SK-N-SH (cell line): ENCODE results near the gene WWTR1.

Experiments used
- EP300 ChIP-seq, 2 experiments: IDR thresholded peaks; 2 replicates each; pipeline versions ENCODE4 v1.4.0 to v1.6.1; 2012; ENCODE audit warnings: borderline replicate concordance in 1 of 2, low read depth in 1 of 2, low read length in 1 of 2
- GATA2 ChIP-seq: sonication (generic); formaldehyde crosslinking; IDR thresholded peaks from 2 replicates; pipeline ENCODE4 v1.5.0; 2020; ENCODE audit warnings: mild to moderate bottlenecking, missing genetic modification reagents
- RFX5 ChIP-seq: IDR thresholded peaks from 2 replicates; pipeline ENCODE4 v1.6.1; 2012; ENCODE audit warnings: mild to moderate bottlenecking, improper control_type of control experiment, low read length
- RXRA ChIP-seq: IDR thresholded peaks from 2 replicates; pipeline ENCODE4 v1.4.0; 2012; ENCODE audit warnings: low read depth, mild to moderate bottlenecking, borderline replicate concordance
- TAF1 ChIP-seq: IDR thresholded peaks from 2 replicates; pipeline ENCODE4 v1.6.1; 2012; ENCODE audit warnings: low read depth, mild to moderate bottlenecking, low read length, moderate library complexity, borderline replicate concordance
- TF ChIP-seq, protein P1 (sequence below): IDR thresholded peaks from 2 replicates; pipeline ENCODE4 v1.4.0; 2012; ENCODE audit warnings: low read depth
- TF ChIP-seq, protein P2 (sequence below): fragments of 150-350 bp; IDR thresholded peaks from 2 replicates; pipeline ENCODE4 v1.6.1; 2017; ENCODE audit warnings: antibody characterized with exemption, low read length, low read depth, borderline replicate concordance

DNA sequence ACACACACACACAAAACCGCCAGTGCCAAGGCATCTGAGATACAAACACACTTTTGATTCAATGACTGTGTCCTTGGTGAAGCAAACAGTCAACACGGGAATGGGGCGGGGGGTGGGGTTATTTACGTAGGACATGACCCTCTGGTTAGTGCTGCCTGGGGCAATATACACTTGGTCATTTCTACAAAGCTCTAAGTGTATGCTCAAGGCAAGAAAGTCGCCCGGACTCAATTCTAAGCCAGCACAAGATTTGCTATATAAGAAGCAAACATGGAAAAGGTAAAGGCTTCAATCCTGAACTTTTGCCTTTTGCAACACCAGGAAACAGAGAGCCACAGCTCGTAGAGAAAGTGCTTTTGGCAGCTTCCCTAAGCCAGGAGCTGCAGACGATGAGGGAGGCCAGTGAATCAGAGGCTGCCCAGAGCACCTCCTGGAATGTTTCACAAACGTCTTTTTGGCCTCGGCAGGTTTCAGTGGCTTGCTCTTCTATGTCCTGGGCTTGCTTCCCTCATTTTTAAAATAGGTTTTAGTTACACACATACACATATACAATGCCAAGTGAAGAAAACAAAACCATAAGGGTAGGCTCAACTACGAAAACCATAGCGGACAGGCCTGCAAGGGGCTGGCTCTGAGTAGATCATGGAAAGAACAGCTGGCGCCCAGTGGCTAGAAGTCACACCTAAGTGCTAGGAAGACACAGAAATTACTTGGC, 109.7 kb downstream of the WWTR1 start:
- no peak for TF ChIP-seq TAF1
- no peak for TF ChIP-seq RFX5
- TF ChIP-seq GATA2 (CRISPR knock-in tag): no peak
- TF ChIP-seq RXRA: peak; percentile 65; the same call in 1 of the 2 replicates
- TF ChIP-seq, protein P1, sequence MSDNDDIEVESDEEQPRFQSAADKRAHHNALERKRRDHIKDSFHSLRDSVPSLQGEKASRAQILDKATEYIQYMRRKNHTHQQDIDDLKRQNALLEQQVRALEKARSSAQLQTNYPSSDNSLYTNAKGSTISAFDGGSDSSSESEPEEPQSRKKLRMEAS: no peak
- TF ChIP-seq, protein P2, sequence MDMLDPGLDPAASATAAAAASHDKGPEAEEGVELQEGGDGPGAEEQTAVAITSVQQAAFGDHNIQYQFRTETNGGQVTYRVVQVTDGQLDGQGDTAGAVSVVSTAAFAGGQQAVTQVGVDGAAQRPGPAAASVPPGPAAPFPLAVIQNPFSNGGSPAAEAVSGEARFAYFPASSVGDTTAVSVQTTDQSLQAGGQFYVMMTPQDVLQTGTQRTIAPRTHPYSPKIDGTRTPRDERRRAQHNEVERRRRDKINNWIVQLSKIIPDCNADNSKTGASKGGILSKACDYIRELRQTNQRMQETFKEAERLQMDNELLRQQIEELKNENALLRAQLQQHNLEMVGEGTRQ: no peak
- TF ChIP-seq EP300 (IDR thresholded peaks at IDR 0.05; ENCODE audit: borderline replicate concordance in 1 of 2, low read depth in 1 of 2, low read length in 1 of 2): peak in 1 of 2 experiments; percentile 51; a peak in 2 of 4 replicates
